Kidney (tissue), 14 donors: ENCODE results near the gene WRAP73. TPM values are rescaled to one million over a fixed set of nuclear protein-coding genes. Genes with fewer than 3 reads are reported as not detected.

Experiments
- DNase-seq, 5 donors: peaks; one replicate each; pipeline ENCODE4 v3.0.0-alpha.2; 2013 to 2020
- FAIRE-seq: peaks from 2 replicates; lab custom pipeline; 2012; peaks lifted over from hg19 to GRCh38; lab: Jason Lieb, UNC
- H3K27ac ChIP-seq, 2 donors: one replicate each; pipeline ENCODE4 v1.7.0; 2013; ENCODE audit warnings: low read depth in 2 of 2, low read length in 2 of 2, inconsistent platforms in 1 of 2
- H3K27me3 ChIP-seq: one replicate; pipeline ENCODE4 v1.7.1; 2013; ENCODE audit warnings: low read length, inconsistent platforms; ENCODE audit not compliant: control insufficient read depth, insufficient read depth
- H3K36me3 ChIP-seq, 3 donors: one replicate each; pipeline versions ENCODE4 v1.7.0 to v1.7.1; 2013; ENCODE audit warnings: low read length in 3 of 3, control low read depth in 1 of 3, inconsistent platforms in 1 of 3; ENCODE audit not compliant: insufficient read depth in 3 of 3, control insufficient read depth in 2 of 3
- H3K4me1 ChIP-seq, 3 donors: one replicate each; pipeline versions ENCODE4 v1.7.0 to v1.7.1; 2013; ENCODE audit warnings: low read length in 3 of 3, inconsistent platforms in 1 of 3, low read depth in 1 of 3; ENCODE audit not compliant: control insufficient read depth in 2 of 3, insufficient read depth in 2 of 3
- H3K4me3 ChIP-seq, 3 donors: one replicate each; pipeline versions ENCODE4 v1.7.0 to v1.8.1; 2013; ENCODE audit warnings: low read length in 3 of 3, control low read depth in 1 of 3, inconsistent platforms in 1 of 3
- H3K9ac ChIP-seq, 3 donors: one replicate each; pipeline versions ENCODE4 v1.7.0 to v1.7.1; 2013; ENCODE audit warnings: low read length in 3 of 3, control low read depth in 1 of 3, inconsistent platforms in 1 of 3
- H3K9me3 ChIP-seq, 3 donors: one replicate each; pipeline versions ENCODE4 v1.7.0 to v1.7.1; 2013; ENCODE audit warnings: low read length in 3 of 3, control low read depth in 1 of 3, inconsistent platforms in 1 of 3; ENCODE audit not compliant: control insufficient read depth in 2 of 3, insufficient read depth in 1 of 3
- CTCF ChIP-seq: IDR thresholded peaks from 3 replicates; pipeline ENCODE4 v1.5.1; 2012; ENCODE audit warnings: mild to moderate bottlenecking, moderate library complexity, borderline replicate concordance; ENCODE audit not compliant: insufficient read depth; ENCODE audit errors: extremely low read depth
- intact Hi-C: fragments of 100-400 bp; cut with DNase I; formaldehyde crosslinking; loops from one replicate; pipeline ENCODE4 v1.11.1; 2022
- polyA plus RNA-seq: library from polyadenylated mRNA; stranded (reverse); fragments of 350-450 nt; fragmentation: Illumina TruSeq; extraction: RNeasy Lipid Tissue Mini Kit (QIAGEN cat#74804); gene quantifications from one replicate; pipeline ENCODE4 v1.2.3, GENCODE V29; 2014; ENCODE audit warnings: low read depth, low replicate concordance; ENCODE audit not compliant: insufficient read depth
- total RNA-seq: library from RNA; stranded (reverse); fragmentation: NEBNext Ultra II Directional; extraction: Animal tissue kit (Norgen Biotek cat#: 25700); gene quantifications from one replicate; pipeline ENCODE4 v1.2.1, GENCODE V29; 2021
- donor health status: control.
- donor health status: control.
- donor health status: control.
- donor health status: control.
- donor health status: control.
- donor health status: DM: yes; HTN: yes; CAD: no.
- donor health status: Normal renal cell carcinoma (clear cell type).

The WRAP73 gene
- total and polyA plus RNA-seq, 2 donors from 2014 or later: 18.4 to 19.6 TPM

DNA sequence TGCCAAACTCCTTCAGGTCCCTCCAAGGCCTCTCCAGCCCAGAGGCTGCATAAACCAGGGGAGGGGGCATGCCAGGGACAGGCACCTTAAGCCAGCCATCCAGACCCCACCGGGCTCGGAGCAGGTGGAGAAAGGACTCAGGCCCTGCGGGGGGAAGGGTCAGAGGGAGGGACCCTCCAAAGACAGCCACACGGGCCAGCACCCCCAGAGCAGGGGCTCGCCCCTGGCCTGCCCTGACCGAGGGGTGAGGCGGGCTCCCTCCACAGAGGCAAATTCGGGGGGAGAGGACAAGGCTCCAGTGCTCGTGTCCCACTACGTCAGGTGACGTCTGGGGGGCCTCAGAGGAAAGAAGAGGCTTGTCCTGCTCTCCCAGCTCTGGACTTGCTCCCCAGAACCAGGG lies 46.7 kb downstream of the WRAP73 start:
- no peaks in the 10 kb centered on the region for H3K36me3 ChIP-seq
- no peaks in the 10 kb centered on the region for H3K9me3 ChIP-seq
- H3K4me3 ChIP-seq: no peak overlapping the region
- H3K27ac ChIP-seq: no peak overlapping the region
- no peaks in the 10 kb centered on the region for H3K4me1 ChIP-seq
- DNase-seq (no peak), FAIRE-seq (no peak)
- no peak for TF ChIP-seq CTCF
- intact Hi-C loops: no loop called here
- H3K9ac ChIP-seq: no peak overlapping the region
- H3K27me3 ChIP-seq: no peaks in the 10 kb centered on the region

- no peak for FAIRE-seq
- no peak overlapping the region for H3K27ac ChIP-seq
- DNase-seq: no peak
Measured at GRCh38 chr1:3602375-3602774, 47.5 kb downstream of the WRAP73 start.

DNA sequence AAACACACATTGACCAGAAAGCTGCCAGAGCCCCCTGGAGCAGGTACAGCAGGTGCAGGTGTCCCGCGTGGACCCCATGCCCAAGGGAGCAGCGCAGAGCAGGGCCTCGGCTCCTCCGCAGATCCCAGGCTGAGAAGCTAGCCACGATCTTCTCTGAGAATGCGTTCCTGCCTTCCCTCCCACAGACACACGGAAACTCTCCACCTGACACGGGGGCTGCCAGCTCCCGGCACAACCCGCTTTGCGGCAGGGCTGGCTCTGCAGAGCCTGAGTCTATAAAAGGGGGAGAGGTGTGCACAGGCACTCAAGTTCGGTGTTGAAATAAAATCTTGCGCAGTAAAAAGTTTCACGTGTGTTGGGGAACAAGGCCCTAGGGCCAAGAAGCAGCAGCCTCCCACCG lies 48.2 kb downstream of the WRAP73 start:
- no peaks in the 10 kb centered on the region for H3K4me1 ChIP-seq
- H3K27me3 ChIP-seq: no peaks in the 10 kb centered on the region
- DNase-seq (no peak), FAIRE-seq (no peak)
- no peak overlapping the region for H3K27ac ChIP-seq
- H3K9ac ChIP-seq: no peak overlapping the region
- H3K36me3 ChIP-seq: no peaks in the 10 kb centered on the region
- intact Hi-C loops: no loop called here
- H3K9me3 ChIP-seq: no peaks in the 10 kb centered on the region
- no peak overlapping the region for H3K4me3 ChIP-seq
- no peak for TF ChIP-seq CTCF

More at GRCh38 chr1:3602375-3602774, 47.5 kb downstream of the WRAP73 start:
- Histone ChIP-seq H3K36me3 (no peaks in the 10 kb centered on the region), H3K9me3 (no peaks in the 10 kb centered on the region), H3K4me1 (no peaks in the 10 kb centered on the region), H3K4me3 (no peak overlapping the region), H3K9ac (no peak overlapping the region), H3K27me3 (no peaks in the 10 kb centered on the region)
- intact Hi-C loops: no loop called here
- TF ChIP-seq CTCF: no peak

GRCh38 chr1:3600354-3600753 lies 49.5 kb downstream of the WRAP73 start:
- H3K4me1 ChIP-seq: no peaks in the 10 kb centered on the region

More at GRCh38 chr1:3600354-3600753, 49.5 kb downstream of the WRAP73 start:
- H3K27me3 ChIP-seq: no peaks in the 10 kb centered on the region
- no peak for FAIRE-seq
- no peak for DNase-seq
- no peak overlapping the region for H3K27ac ChIP-seq
- intact Hi-C loops: no loop called here
- no peak for TF ChIP-seq CTCF
- H3K36me3 ChIP-seq: no peaks in the 10 kb centered on the region
- H3K9me3 ChIP-seq: no peaks in the 10 kb centered on the region
- no peak overlapping the region for H3K4me3 ChIP-seq
- no peak overlapping the region for H3K9ac ChIP-seq
